H9 (cell line): ENCODE results near the gene LRRC3. TPM values are rescaled to one million over a fixed set of nuclear protein-coding genes. Genes with fewer than 3 reads are reported as not detected.

ENCODE experiments used
- DNase-seq: peaks from one replicate; pipeline ENCODE4 v3.0.0-alpha.2; 2017
- H2AFZ ChIP-seq: one replicate; pipeline ENCODE4 v1.6.1; 2013; ENCODE audit warnings: mild to moderate bottlenecking, low read length, control low read depth, moderate library complexity
- H2AK5ac ChIP-seq: 2 replicates; pipeline ENCODE4 v1.6.1; 2013; ENCODE audit warnings: low read length, control low read depth, mixed read lengths; ENCODE audit not compliant: insufficient read length
- H2BK120ac ChIP-seq: one replicate; pipeline ENCODE4 v1.6.1; 2013; ENCODE audit warnings: low read depth, mild to moderate bottlenecking, low read length, control low read depth, inconsistent platforms; ENCODE audit not compliant: poor library complexity, severe bottlenecking
- H2BK12ac ChIP-seq: 2 replicates; pipeline ENCODE4 v1.6.1; 2013; ENCODE audit warnings: low read length, control low read depth, mixed read lengths, low read depth; ENCODE audit not compliant: insufficient read length
- H2BK15ac ChIP-seq: 2 replicates; pipeline ENCODE4 v1.6.1; 2013; ENCODE audit warnings: low read depth, low read length, control low read depth
- H2BK20ac ChIP-seq: one replicate; pipeline ENCODE4 v1.6.1; 2013; ENCODE audit warnings: low read depth, mild to moderate bottlenecking, low read length, control low read depth, inconsistent platforms; ENCODE audit not compliant: poor library complexity, severe bottlenecking
- H2BK5ac ChIP-seq: 2 replicates; pipeline ENCODE4 v1.6.1; 2013; ENCODE audit warnings: low read length, control low read depth, mixed read lengths; ENCODE audit not compliant: insufficient read length
- H3K14ac ChIP-seq: 2 replicates; pipeline ENCODE4 v1.6.1; 2013; ENCODE audit warnings: low read length, control low read depth; ENCODE audit not compliant: insufficient read depth
- H3K18ac ChIP-seq: 2 replicates; pipeline ENCODE4 v1.6.1; 2013; ENCODE audit warnings: low read depth, mild to moderate bottlenecking, mixed read lengths, low read length, control low read depth; ENCODE audit not compliant: insufficient read length
- H3K23ac ChIP-seq: 2 replicates; pipeline ENCODE4 v1.6.1; 2013; ENCODE audit warnings: low read length, control low read depth, mixed read lengths, low read depth; ENCODE audit not compliant: insufficient read length
- H3K23me2 ChIP-seq: 2 replicates; pipeline ENCODE4 v1.6.1; 2013; ENCODE audit warnings: low read depth, mild to moderate bottlenecking, mixed read lengths, low read length, control low read depth; ENCODE audit not compliant: insufficient read length, poor library complexity, severe bottlenecking
- H3K27ac ChIP-seq: 2 replicates; pipeline ENCODE4 v1.5.1; 2013; ENCODE audit warnings: low read length, control low read depth, mixed read lengths, low read depth; ENCODE audit not compliant: insufficient read length
- H3K27me3 ChIP-seq: 2 replicates; pipeline ENCODE4 v1.6.1; 2013; ENCODE audit warnings: low read length, control low read depth, inconsistent platforms; ENCODE audit not compliant: insufficient read depth
- H3K4ac ChIP-seq: 2 replicates; pipeline ENCODE4 v1.6.1; 2013; ENCODE audit warnings: low read depth, mild to moderate bottlenecking, control low read depth, inconsistent platforms, low read length, moderate library complexity
- H3K4me1 ChIP-seq: 2 replicates; pipeline ENCODE4 v1.6.1; 2013; ENCODE audit warnings: low read length, control low read depth, inconsistent platforms; ENCODE audit not compliant: insufficient read depth
- H3K4me2 ChIP-seq: 2 replicates; pipeline ENCODE4 v1.6.1; 2013; ENCODE audit warnings: low read length, control low read depth, mixed read lengths; ENCODE audit not compliant: insufficient read length, insufficient read depth
- H3K56ac ChIP-seq: 2 replicates; pipeline ENCODE4 v1.6.1; 2013; ENCODE audit warnings: low read depth, mild to moderate bottlenecking, mixed read lengths, low read length, control low read depth; ENCODE audit not compliant: insufficient read length
- H3K79me1 ChIP-seq: 2 replicates; pipeline ENCODE4 v1.6.1; 2013; ENCODE audit warnings: low read depth, mild to moderate bottlenecking, moderate library complexity, low read length, control low read depth, inconsistent platforms; ENCODE audit not compliant: insufficient read depth, poor library complexity, severe bottlenecking
- H3K79me2 ChIP-seq: 2 replicates; pipeline ENCODE4 v1.6.1; 2013; ENCODE audit warnings: low read length, control low read depth, inconsistent platforms; ENCODE audit not compliant: insufficient read depth
- H3K9ac ChIP-seq: 2 replicates; pipeline ENCODE4 v1.6.1; 2013; ENCODE audit warnings: low read length, control low read depth, mixed read lengths; ENCODE audit not compliant: insufficient read length; ENCODE audit errors: extremely low read depth
- H3K9me3 ChIP-seq: one replicate; pipeline ENCODE4 v1.6.1; 2013; ENCODE audit warnings: low read depth, low read length, inconsistent platforms; ENCODE audit not compliant: control insufficient read depth
- H3T11ph ChIP-seq: one replicate; pipeline ENCODE4 v1.6.1; 2013; ENCODE audit warnings: mild to moderate bottlenecking, low read length, control low read depth, inconsistent platforms
- H4K20me1 ChIP-seq: one replicate; pipeline ENCODE4 v1.6.1; 2013; ENCODE audit not compliant: control insufficient read depth, insufficient read length, insufficient read depth
- H4K5ac ChIP-seq: 2 replicates; pipeline ENCODE4 v1.6.1; 2013; ENCODE audit warnings: low read depth, mild to moderate bottlenecking, mixed read lengths, low read length, control low read depth; ENCODE audit not compliant: insufficient read length
- H4K8ac ChIP-seq: replicated peaks from 2 replicates; pipeline ENCODE4 v1.6.1; 2013; ENCODE audit warnings: low read length, control low read depth, mixed read lengths, low read depth; ENCODE audit not compliant: insufficient read length
- H4K91ac ChIP-seq: 2 replicates; pipeline ENCODE4 v1.6.1; 2013; ENCODE audit warnings: low read depth, mild to moderate bottlenecking, moderate library complexity, mixed read lengths, low read length, control low read depth; ENCODE audit not compliant: insufficient read length
- H3K27ac Mint-ChIP-seq, 3 experiments: 2 replicates in 2 of 3; 3 replicates in 1 of 3; pipeline ENCODE4 v1.8.0; 2020 to 2021; ENCODE audit warnings: mixed read lengths in 3 of 3, mild to moderate bottlenecking in 1 of 3, moderate library complexity in 1 of 3
- H3K27me3 Mint-ChIP-seq: 2 replicates; pipeline ENCODE4 v1.8.0; 2021; ENCODE audit warnings: low read depth, mild to moderate bottlenecking, moderate library complexity, mixed read lengths
- H3K36me3 Mint-ChIP-seq, 3 experiments: 2 replicates in 2 of 3; 3 replicates in 1 of 3; pipeline ENCODE4 v1.8.0; 2020 to 2021; ENCODE audit warnings: low read depth in 3 of 3, mixed read lengths in 3 of 3; ENCODE audit not compliant: insufficient read depth in 1 of 3
- H3K4me1 Mint-ChIP-seq, 2 experiments: 2 replicates each; pipeline ENCODE4 v1.8.0; 2020; ENCODE audit warnings: mixed read lengths in 2 of 2
- H3K4me3 Mint-ChIP-seq, 2 experiments: 2 replicates in 1 of 2; 3 replicates in 1 of 2; pipeline ENCODE4 v1.8.0; 2020 to 2021; ENCODE audit warnings: mild to moderate bottlenecking in 2 of 2, mixed read lengths in 2 of 2, moderate library complexity in 1 of 2
- H3K9me3 Mint-ChIP-seq, 2 experiments: 2 replicates in 1 of 2; 3 replicates in 1 of 2; pipeline ENCODE4 v1.8.0; 2020; ENCODE audit warnings: mild to moderate bottlenecking in 2 of 2, mixed read lengths in 2 of 2, moderate library complexity in 1 of 2
- CTCF ChIP-seq: fragments of 200-600 bp; sonication (generic); conservative IDR thresholded peaks from 3 replicates; pipeline ENCODE4 v1.8.0; 2021; ENCODE audit warnings: antibody characterized with exemption, mild to moderate bottlenecking
- WGBS: extraction: QIAGEN DNeasy Blood & Tissue Kit; methylation state at CpG from one replicate; pipeline ENCODE4 v1.1.7; 2013; ENCODE audit warnings: missing lambda C conversion rate, low lambda C conversion rate, mixed read lengths; ENCODE audit not compliant: insufficient read length; ENCODE audit errors: extremely low coverage; 5-methylcytosine and 5-hydroxymethylcytosine counted together
- total RNA-seq: library from RNA; stranded (reverse); gene quantifications from 2 replicates; pipeline ENCODE4 v1.2.1, GENCODE V29; 2021

The LRRC3 gene
- total RNA-seq, 1 experiment from 2014 or later, result 3.1 TPM

- Histone ChIP-seq H2BK20ac (no peak overlapping the region), H3K23ac (no peak overlapping the region), H3K4me1 (no peaks in the 10 kb centered on the region), H2BK120ac (no peak overlapping the region), H3K79me1 (no peaks in the 10 kb centered on the region), H4K5ac (no peak overlapping the region), H3K23me2 (no peaks in the 10 kb centered on the region), H2AK5ac (no peak overlapping the region), H3T11ph (no peak overlapping the region), H3K79me2 (no peaks in the 10 kb centered on the region), H3K4ac (no peak overlapping the region), H2BK5ac (no peak overlapping the region), H4K8ac (no peak overlapping the region), H3K4me2 (no peak overlapping the region), H2BK12ac (no peak overlapping the region), H3K14ac (no peak overlapping the region), H3K9ac (no peak overlapping the region), H3K56ac (no peak overlapping the region), H3K18ac (no peak overlapping the region), H3K27me3 (no peaks in the 10 kb centered on the region), H2BK15ac (no peak overlapping the region), H4K91ac (no peak overlapping the region), H4K20me1 (no peaks in the 10 kb centered on the region), H3K9me3 (no peaks in the 10 kb centered on the region), H3K27ac (no peak overlapping the region), H2AFZ (no peak overlapping the region)
- Mint-ChIP-seq H3K4me1 (no peaks in the 10 kb centered on the region), H3K27me3 (no peaks in the 10 kb centered on the region; the same call in 1 of the 2 replicates), H3K9me3 (no peaks in the 10 kb centered on the region), H3K36me3 (no peaks in the 10 kb centered on the region; a peak in 2 of 7 replicates), H3K27ac (no peak overlapping the region), H3K4me3 (no peak overlapping the region)
- WGBS, result no CpG with 5 or more reads among the region's 18 CpGs
- DNase-seq, result peak; percentile 23
- no peak for TF ChIP-seq CTCF
Measured at GRCh38 chr21:44436958-44437357, 18.4 kb upstream of the LRRC3 start.
